ENCODE results near the gene PDLIM3. TPM values are rescaled to one million over a fixed set of nuclear protein-coding genes. Genes with fewer than 3 reads are reported as not detected.
"Not testable (repeated sequence)": the region's sequence is repeated elsewhere in the genome, so short reads cannot be mapped to it uniquely, and the experiment has no call there.

The PDLIM3 gene
- total RNA-seq, 1 donor from 2014 or later = 123 TPM

DNA sequence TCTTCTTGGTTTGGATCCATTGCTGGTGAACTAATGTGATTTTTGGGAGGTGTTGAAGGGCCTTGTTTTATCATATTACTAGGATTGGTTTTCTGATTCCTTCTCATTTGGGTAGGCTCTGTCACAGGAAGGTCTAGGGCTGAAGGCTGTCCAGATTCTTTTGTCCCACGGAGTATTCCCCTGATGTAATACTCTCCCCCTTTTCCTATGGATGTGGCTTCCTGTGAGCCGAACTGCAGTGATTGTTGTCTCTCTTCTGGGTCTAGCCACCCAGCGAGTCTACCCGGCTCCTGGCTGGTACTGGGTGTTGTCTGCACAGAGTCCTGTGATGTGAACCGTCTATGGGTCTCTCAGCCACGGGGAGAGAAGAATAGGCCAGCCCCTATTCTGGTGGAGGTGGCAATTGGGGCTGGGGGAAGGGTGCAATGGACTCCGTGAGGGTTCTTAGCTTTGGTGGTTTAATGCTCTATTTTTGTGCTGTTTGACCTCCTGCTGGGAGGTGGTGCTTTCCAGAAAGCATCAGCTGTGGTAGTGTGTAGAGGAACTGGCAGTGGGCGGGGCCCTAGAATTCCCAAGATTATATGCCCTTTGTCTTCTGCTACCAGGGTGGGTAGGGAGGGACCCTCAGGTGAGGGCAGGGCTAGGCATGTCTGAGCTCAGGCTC, 24.1 kb upstream of the PDLIM3 start:
- intact Hi-C loops (cut with micrococcal nuclease); ATAC-seq; DNase-seq: not testable (repeated sequence)

DNA sequence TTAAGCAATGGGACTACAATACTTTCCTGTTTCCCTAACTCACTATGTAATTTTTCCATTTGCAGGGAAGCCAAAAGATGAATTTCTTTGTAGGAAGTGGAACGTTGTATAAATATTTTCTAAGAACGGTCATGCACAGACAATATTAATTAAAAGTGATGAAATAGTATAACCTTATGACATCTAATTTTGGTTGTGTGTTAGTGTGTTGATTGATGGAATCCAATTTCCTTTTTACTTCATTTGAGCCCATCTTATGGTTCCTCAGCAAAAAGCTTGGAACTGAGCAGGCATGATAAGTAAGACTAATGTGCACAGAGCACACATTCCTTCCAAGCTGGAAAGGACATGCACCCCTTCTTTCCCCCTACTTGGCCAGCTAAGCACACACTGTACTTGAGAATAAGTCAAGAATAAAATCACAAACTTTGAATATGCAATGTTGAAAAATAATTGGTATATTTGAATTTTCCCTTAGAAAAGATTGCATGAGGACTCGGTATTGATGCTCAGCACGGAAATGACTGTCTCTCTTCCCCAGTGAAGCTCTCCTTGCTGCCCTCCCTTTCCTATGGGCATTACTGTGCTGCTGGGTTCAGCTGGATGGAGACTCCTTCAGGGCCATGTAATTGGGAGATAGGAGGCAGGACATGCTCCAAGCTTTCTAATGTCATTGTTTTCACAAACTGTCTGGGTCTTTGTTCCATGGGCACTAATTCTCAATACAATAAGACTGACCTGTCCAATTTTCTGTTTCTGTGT, 19.2 kb upstream of the PDLIM3 start:
- ATAC-seq (peak; percentile 81), DNase-seq (no peak)
- intact Hi-C loops (cut with micrococcal nuclease) = no loop called here

DNA sequence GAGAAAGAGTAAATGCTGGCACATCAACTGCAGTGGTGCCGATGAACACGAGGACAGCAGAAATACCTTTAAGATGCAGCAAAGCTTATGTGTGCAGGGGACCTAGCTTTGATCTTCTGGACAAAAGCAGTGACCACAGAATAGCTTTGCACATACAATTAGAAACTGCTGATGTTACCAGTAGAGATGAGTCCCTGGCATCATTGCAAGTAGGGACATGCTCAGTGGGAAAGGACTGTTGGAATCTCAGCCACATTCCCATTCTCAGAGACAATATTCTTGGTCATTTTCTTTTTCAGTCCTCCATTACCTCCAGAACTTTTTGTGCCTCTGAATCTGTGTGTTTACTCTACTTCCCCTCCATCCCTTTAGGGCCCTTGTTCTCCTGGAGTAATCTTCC, 16.9 kb upstream of the PDLIM3 start:
- intact Hi-C loops (cut with micrococcal nuclease) = no loop called here
- no peak for ATAC-seq
- no peak for DNase-seq

DNA sequence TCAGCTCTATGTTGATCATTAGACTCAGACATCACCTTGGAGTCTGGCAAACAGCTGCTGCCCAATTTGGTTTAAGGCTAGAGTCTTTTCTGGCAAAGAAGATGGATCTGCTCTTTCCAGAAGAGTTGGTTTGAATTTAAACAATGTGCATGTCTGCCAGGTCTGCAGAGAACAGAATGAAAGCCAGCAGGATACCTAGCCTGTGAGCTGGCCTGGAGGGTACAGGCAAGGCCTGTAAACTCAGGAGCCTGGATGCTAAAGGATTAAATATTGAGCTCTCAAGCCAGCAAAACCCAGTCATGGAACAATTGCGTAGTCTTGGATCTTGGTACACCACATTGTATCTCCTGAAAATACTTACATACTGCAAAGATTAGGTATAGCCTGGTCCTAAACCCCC, 15.6 kb upstream of the PDLIM3 start:
- intact Hi-C loops (cut with micrococcal nuclease) = no loop called here
- DNase-seq = no peak
- ATAC-seq = no peak

DNA sequence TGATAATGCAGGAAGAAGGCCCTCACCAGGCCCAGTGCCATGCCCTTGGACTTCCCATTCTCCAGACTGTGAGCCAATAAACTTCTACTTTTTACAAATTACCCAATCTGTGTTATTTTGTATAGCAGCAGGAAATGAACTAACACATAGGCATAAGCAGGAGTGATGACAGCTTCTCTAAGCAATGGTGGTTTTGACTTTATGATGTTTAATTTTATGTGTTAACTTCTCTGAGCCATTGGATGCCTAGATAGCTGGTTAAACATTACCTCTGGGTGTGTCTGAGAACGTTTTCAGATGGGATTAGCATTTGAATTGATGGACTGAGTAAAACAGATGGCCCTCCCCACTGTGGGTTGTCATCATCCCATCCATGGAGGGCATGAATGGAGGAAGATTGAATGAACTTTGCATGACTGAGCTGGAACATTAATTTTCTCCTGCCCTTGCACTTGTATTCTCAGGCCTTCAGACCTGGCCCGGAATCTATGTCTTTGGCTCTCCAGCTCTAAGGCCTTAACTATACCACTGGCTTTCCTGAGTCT, 13.9 kb upstream of the PDLIM3 start:
- no peak for ATAC-seq
- DNase-seq = no peak
- intact Hi-C loops (cut with micrococcal nuclease) = no loop called here

DNA sequence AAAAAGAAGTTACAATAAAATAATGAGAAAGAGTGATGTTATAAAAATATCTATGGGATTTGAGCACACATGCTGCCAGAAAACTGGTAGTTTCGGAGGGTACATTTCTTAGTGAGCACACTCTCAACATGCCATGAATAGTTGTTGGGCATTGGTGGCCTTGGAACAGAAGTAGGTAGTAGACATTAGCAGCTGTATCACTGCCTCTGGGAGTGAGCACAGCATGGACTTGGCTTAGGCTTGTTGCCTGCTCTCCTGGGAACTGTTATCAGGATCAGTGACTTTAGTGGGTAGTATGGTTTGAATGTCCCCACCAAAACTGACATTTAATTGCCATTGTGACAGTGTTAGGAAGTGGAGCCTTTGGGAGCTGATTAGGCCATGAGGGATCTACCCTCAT, 13.3 kb upstream of the PDLIM3 start:
- intact Hi-C loops (cut with micrococcal nuclease) = no loop called here
- ATAC-seq = peak; percentile 42
- DNase-seq = no peak

DNA sequence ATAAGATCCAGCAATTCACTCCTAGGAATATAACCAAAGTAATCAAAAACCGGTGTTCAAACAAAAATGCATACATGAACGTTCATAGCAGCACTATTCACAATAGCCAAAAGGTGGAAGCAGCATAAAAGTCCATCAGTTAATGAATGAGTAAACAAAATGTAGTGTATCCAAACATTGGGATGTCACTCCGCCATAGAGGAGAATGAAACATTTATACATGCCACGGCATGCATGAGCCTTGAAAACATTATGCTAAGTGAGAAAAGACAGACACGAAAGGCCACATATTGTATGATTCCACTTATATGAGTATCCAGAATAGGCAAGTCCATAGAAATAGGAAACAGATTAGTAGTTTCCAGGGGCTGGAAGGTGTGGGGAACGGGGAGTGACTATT, 11.0 kb upstream of the PDLIM3 start:
- no peak for ATAC-seq
- no peak for DNase-seq
- intact Hi-C loops (cut with micrococcal nuclease) = no loop called here

DNA sequence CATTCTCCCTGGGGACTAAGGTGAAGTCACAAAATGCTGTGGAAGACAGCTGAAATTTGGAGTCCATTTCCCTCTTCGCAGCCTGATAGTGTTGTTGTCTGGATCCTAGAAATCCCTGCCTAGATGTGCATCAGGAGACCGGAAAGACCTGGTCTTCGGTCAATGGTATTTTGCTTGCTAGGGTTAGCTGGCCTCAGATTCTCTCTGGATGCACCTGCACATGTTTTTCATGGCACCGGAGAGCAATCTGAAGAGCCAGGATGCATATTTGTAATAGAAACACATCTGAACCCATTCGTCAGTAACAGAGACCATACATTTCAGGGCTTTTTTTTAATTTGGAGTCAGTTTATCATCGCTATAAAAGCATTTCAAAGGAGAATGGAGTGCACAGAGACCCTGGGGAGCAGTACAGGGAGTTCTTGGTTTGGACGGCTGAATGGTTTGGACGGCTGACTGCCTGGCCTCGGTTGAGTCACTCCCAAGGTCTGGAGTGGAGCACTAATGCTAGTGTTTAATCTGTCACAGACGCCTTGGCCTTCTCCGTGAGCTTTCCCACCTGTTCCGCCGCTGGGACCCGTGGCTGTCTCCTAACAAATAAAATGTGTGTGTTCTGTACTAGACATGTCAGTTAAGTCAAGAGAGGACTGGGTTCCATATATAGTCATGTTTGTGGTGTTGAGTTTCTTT, 7.5 kb upstream of the PDLIM3 start:
- intact Hi-C loops (cut with micrococcal nuclease) = no loop called here
- ATAC-seq (peak; percentile 94), DNase-seq (peak; percentile 82)

DNA sequence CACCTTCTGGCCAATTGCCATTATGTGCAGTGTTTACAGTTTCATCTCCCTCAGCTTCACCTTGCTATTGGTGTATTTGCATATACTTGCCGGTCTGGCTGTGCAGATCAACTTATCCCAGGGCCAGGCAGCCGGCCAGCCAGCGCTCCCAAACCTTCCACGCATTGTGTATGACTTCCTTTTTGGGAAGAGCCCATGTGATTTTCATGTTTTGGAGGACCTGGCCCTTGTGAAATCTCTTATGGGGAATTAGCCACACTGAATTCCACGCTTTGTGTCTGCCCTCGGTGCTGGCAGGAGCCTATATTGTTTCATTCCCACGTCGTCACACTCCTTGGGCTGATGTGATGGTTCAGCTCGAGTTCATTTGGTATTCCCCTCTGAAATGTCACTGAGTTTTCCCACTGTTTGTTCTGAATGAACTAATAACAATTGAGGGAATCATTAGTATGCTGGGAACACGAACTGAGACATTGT, 6.0 kb upstream of the PDLIM3 start:
- intact Hi-C loops (cut with micrococcal nuclease) = no loop called here
- peak; percentile 74 for DNase-seq
- ATAC-seq = peak; percentile 51

DNA sequence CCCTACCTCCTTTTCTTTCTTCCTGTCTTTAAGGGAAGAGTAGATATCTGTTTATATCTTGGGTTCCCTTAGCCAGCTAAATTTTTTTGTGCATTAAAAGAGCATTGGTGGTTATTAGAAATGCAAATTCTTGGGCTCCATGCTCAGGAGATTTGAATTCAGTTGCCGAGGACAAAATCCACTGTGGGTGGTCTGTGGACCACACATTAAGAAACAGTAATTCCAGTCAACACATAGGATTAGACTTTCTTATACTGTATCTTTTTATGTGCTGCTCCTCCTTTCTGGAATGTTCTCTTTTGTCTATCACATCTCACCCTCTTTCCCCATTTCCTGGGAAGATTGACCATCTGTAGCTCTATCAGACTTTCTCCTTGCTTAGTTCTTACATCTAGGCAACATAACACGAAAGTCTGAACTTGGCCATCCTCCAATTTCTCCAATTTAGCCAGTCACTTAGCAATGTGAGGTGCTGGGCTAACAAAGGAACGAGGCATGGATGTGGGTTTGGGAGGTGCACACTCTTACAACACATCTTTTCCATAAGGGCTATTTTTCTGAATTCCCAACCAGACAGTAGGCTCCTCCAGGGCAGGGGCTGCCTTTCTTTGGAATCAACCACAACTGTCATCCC, 5.3 kb upstream of the PDLIM3 start:
- intact Hi-C loops (cut with micrococcal nuclease) = no loop called here
- DNase-seq (no peak), ATAC-seq (no peak)

DNA sequence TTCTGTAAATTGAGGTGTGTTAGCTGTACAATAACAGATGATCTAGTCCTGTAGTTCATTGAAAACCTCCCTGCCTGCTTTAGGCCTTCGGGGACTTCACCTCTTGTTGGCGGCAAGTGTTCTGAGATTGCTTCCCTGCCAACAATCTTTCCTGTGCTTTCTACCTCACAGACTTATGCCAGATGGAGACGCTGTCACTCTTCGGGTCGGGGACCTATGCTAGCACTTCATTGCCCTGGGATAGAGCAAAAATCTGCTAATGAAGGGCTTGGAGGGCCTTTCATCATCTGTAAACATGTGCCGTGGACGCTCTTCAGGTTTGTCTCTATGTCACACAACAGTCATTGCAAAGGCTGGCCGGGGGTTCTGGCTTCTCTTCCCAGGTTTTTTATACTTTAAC, 4.7 kb upstream of the PDLIM3 start:
- intact Hi-C loops (cut with micrococcal nuclease) = no loop called here
- ATAC-seq (no peak), DNase-seq (no peak)

DNA sequence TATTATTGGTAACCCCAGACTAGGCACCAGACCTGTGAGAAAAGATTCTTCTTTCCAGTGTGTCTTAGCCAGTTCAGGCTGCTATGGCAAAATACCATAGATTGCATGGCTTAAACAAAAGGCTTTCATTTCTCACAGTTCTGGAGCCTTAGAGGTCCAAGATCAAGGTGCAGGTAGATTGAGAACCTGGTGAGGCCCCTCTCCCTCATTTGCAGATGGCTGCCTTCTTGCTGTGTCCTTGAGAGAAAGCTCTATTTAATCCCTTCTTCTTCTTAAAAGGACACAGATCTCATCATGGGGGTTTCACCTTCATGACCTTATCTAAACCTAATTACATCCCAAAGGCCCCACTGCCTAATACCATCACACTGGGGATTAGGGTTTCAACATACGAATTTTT, 3.5 kb upstream of the PDLIM3 start:
- DNase-seq (no peak), ATAC-seq (no peak)
- intact Hi-C loops (cut with micrococcal nuclease) = no loop called here

DNA sequence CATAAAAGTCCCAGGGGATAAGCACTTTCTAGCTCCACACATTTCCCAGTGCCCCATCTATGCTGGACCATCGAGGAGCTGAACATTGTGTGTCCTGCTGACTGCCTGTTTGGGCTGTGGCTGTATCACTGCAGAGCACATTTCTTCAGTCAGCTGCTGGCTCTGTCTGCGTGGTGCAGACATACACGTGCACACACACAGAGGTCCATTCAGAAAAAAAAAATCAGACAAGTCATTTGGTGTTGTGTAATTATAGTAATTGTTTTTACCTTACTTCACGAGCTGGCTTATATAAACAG, 1.1 kb upstream of the PDLIM3 start:
- intact Hi-C loops (cut with micrococcal nuclease) = no loop called here
- DNase-seq (peak; percentile 57), ATAC-seq (peak; percentile 70)

DNA sequence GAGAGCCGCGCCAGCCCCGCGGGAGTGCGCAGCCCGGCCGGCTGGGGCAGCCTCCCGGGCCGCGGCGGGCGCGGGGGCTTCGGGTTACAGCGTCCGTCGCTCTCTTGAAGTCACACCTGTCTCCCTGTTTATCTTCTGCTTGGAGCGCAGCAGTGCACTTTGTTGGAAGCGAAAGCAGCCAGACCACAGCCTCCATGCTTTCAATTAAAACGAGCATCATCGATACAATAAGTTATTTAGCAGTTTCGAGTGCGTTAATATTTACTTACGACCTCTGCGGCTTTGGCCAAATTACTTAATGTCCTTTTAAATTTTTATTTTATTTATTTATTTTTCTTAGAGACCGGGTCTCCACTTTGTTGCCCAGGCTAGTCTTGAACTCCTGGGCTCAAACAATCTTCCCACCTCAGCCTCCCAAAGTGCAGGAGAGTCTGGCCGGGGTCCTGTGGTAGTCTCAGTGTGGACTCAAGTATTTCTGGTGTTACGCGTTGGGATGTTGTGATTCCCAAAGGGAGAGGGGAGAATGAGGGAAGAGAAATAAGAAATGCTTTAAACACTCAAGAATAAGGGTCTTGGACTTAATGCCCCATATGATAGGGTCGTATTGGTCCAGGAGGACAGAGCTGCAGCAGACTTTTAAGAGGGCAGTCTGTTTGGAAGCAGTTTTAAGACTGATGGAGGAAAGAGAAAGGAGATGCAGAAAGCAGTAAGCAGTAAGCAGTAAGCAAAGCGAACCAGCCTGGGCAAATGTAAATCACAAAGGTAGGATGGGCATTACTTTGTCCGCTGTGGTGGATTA, 504 bp upstream of the PDLIM3 start:
- DNase-seq = no peak
- ATAC-seq = no peak
- intact Hi-C loops (cut with micrococcal nuclease) = no loop called here

DNA sequence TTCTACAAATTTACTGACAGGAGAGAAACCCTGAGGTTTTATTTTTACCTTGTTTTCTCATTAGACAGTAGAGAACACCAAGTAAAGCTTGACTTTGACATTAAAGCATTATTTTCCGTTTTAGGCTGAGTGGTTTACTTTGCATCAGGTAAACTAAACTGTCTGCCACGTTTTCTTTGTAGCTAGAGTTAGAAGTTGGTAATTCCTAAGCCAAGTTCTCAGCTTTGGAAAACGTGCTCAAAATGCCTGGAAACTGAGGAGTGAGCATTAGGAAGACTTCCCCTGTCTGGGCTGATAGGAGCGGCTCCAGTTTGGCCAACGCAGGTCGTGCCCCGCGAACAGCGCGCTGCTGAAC, 819 bp downstream of the PDLIM3 start:
- intact Hi-C loops (cut with micrococcal nuclease) = no loop called here
- no peak for DNase-seq
- ATAC-seq = peak; percentile 53

DNA sequence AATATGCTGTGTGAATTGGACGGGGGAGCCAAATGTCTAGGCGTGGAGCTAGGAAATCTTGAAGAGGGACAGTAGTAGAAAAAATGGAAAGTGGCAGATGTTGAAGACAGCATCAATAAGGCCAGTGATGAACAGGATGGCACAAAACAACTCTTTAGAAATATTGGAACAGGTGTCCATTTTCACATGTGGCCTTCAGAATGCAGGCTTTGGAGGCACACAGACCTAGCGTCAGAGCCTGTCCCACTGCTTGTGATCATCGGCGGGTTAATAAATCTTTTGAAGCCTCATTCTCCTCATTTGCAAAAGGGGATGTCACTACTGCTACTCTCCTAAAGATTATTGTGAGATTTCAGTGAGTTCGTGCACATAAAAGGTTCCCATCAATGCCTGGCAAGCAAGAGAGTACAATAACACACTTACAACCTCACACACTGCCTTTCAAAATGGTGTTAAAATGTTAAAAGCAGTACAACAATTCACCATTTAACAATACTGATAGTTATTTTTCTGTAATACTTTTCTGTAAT, 2.4 kb downstream of the PDLIM3 start:
- DNase-seq (no peak), ATAC-seq (no peak)
- intact Hi-C loops (cut with micrococcal nuclease) = no loop called here

DNA sequence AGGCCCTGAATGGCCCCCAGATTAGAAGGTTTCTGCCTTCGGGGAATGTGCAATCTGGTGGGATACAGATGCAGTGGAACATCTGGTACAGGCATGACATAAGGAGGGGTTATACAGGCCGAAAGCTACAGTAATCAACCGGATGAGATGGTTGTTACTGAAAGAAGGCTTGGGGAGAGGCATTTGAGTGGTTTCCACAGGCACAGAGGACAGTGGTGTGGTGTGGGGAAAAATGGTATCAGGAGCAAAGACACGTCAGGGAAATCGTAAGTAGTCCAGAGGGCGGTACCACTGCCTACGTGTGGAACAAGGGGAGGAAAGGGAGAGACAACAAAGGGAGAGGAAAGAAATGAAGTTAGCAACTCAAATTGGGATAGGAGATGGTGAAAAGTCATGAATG, 3.0 kb downstream of the PDLIM3 start:
- no peak for DNase-seq

DNA sequence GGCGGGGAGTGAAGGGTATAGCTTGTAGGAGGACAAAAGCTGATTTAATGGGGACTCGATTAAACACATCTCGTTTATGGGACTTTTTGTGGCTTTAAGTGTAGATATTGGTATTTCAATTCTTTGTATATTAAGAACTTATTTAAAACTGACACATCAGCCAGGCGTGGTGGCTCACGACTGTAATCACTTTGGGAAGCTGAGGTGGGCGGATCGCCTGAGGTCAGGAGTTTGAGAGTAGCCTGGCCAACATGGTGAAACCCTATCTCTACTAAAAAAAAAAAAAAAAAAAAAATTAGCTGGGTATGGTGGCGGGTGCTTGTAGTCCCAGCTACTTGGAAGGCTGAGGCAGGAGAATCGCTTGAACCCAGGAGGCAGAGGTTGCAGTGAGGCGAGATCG, 3.7 kb downstream of the PDLIM3 start:
- DNase-seq; intact Hi-C loops (cut with micrococcal nuclease); ATAC-seq: not testable (repeated sequence)

More for the DNA sequence above, 3.0 kb downstream of the PDLIM3 start:
- intact Hi-C loops (cut with micrococcal nuclease) = no loop called here
- ATAC-seq = no peak

DNA sequence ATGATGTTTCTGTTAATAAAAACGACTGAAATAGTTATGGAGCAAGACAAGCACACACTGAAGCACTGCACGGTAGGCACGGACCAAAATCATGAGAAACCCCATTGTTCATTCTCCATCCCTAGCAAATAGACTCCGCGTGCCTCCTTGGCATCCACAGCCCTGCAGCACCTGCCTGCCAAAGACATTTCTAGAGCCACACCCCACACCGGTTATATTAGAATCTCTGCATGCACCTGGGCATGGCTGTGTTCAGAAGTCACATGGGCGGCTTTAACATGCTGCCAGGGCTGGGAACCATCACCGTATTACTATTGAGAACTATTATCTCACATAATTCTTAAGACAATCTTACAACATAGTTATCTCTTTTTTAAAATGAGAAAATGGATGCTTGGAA, 5.9 kb downstream of the PDLIM3 start:
- no peak for ATAC-seq
- intact Hi-C loops (cut with micrococcal nuclease) = no loop called here
- no peak for DNase-seq

All from left ventricle myocardium superior (tissue), 1 donor.